HCT116 (cell line): ENCODE measurements around the gene AGBL1. TPM values are rescaled to one million over a fixed set of nuclear protein-coding genes. Genes with fewer than 3 reads are reported as not detected.

Experiments used
- ATAC-seq: fragments of 200-7000 bp; cut with Tn5 transposase; 2 replicates; pipeline ENCODE4 v1.9.1; 2020; ENCODE audit warnings: mild to moderate bottlenecking, moderate library complexity
- BruUV-seq: library from RNA; stranded (reverse); fragments of 400-500 nt; replicated peaks from 2 replicates; lab custom pipeline; 2021; lab: Mats Ljungman, UMichigan
- CTCF ChIA-PET: fragments of 300-600 bp; sonication (Branson Sonifier 250); formaldehyde crosslinking; loops from one replicate; lab custom pipeline; 2021; ENCODE audit warnings: antibody characterized with exemption; lab: Charles Lee
- POLR2A ChIA-PET: fragments of 300-600, 350-600 bp; sonication (Branson Sonifier 250); formaldehyde crosslinking; loops from one replicate; lab custom pipeline; 2021; ENCODE audit warnings: antibody characterized with exemption; lab: Charles Lee
- RAD21 ChIA-PET, 2 experiments: fragments of 300-600 bp; sonication (Branson Sonifier 250); formaldehyde crosslinking; loops; one replicate each; lab custom pipeline; 2023; ENCODE audit warnings: low total read pairs in 2 of 2; ENCODE audit not compliant: uncharacterized antibody in 2 of 2, unreplicated experiment in 2 of 2, low non-redundant PET in 1 of 2; lab: Charles Lee
- DNase-seq: peaks from one replicate; pipeline ENCODE4 v3.0.0-alpha.2; 2010; ENCODE audit warnings: low read depth, low spot score
- H2AFZ ChIP-seq: fragments of 200-600 bp; shearing (Covaris generic), sonication (generic); 2 replicates; pipeline ENCODE4 v1.6.1; 2017; ENCODE audit warnings: low read depth, mixed run types, mixed read lengths, antibody characterized with exemption, low read length; ENCODE audit not compliant: poor library complexity, severe bottlenecking
- H3K27ac ChIP-seq: 2 replicates; pipeline ENCODE4 v1.5.1; 2012; ENCODE audit warnings: low read depth, low read length
- H3K27me3 ChIP-seq: fragments of 200-600 bp; sonication (generic); 2 replicates; pipeline ENCODE4 v1.6.1; 2016; ENCODE audit warnings: mixed run types, low read length, mixed read lengths; ENCODE audit not compliant: insufficient read depth
- H3K36me3 ChIP-seq, 2 experiments: fragments of 200-500 bp in 1 of 2; fragments of 200-600 bp in 1 of 2; sonication (Bioruptor generic) in 1 of 2; sonication (generic) in 1 of 2; 2 replicates each; pipeline versions ENCODE4 v1.5.1 to v1.6.1; 2014 to 2016; ENCODE audit warnings: low read length in 2 of 2, inconsistent platforms in 1 of 2, mixed read lengths in 1 of 2, mixed run types in 1 of 2; ENCODE audit not compliant: insufficient read depth in 2 of 2, control insufficient read depth in 1 of 2
- H3K4me1 ChIP-seq, 2 experiments: fragments of 200-600 bp in 1 of 2; sonication (generic) in 1 of 2; 2 replicates each; pipeline versions ENCODE4 v1.5.1 to v1.6.1; 2012 to 2017; ENCODE audit warnings: low read length in 2 of 2, inconsistent platforms in 1 of 2, mild to moderate bottlenecking in 1 of 2, mixed read lengths in 1 of 2, mixed run types in 1 of 2, moderate library complexity in 1 of 2; ENCODE audit not compliant: insufficient read depth in 2 of 2, control insufficient read depth in 1 of 2
- H3K4me2 ChIP-seq: fragments of 200-600 bp; sonication (generic); 2 replicates; pipeline ENCODE4 v1.6.1; 2017; ENCODE audit warnings: mixed run types, low read length, mixed read lengths
- H3K4me3 ChIP-seq, 2 experiments: fragments of 200-600 bp in 1 of 2; sonication (generic) in 1 of 2; replicated peaks in 1 of 2; 2 replicates each; pipeline ENCODE4 v1.5.1; 2011 to 2016; ENCODE audit warnings: low read length in 2 of 2, control low read depth in 1 of 2, low read depth in 1 of 2, mild to moderate bottlenecking in 1 of 2, mixed read lengths in 1 of 2, mixed run types in 1 of 2
- H3K79me2 ChIP-seq: fragments of 200-600 bp; sonication (generic); 2 replicates; pipeline ENCODE4 v1.6.1; 2017; ENCODE audit warnings: mild to moderate bottlenecking, mixed run types, low read length, moderate library complexity, mixed read lengths; ENCODE audit not compliant: insufficient read depth
- H3K9ac ChIP-seq: fragments of 200-600 bp; sonication (generic); 2 replicates; pipeline ENCODE4 v1.6.1; 2016; ENCODE audit warnings: low read length, mixed read lengths
- H3K9me2 ChIP-seq: fragments of 200-600 bp; sonication (generic), shearing (Covaris generic); 2 replicates; pipeline ENCODE4 v1.6.1; 2017; ENCODE audit warnings: mixed run types, mild to moderate bottlenecking, moderate library complexity; ENCODE audit not compliant: insufficient read depth
- H3K9me3 ChIP-seq, 2 experiments: fragments of 200-500 bp in 1 of 2; fragments of 200-600 bp in 1 of 2; sonication (Bioruptor generic) in 1 of 2; sonication (generic) in 1 of 2; 2 replicates each; pipeline ENCODE4 v1.6.1; 2014 to 2017; ENCODE audit warnings: low read length in 2 of 2, mixed read lengths in 2 of 2, inconsistent platforms in 1 of 2, low read depth in 1 of 2, mild to moderate bottlenecking in 1 of 2, mixed run types in 1 of 2, moderate library complexity in 1 of 2; ENCODE audit not compliant: control insufficient read depth in 1 of 2, insufficient read depth in 1 of 2
- H4K20me1 ChIP-seq: fragments of 200-600 bp; sonication (generic), shearing (Covaris generic); 2 replicates; pipeline ENCODE4 v1.6.1; 2017; ENCODE audit warnings: mixed run types, mild to moderate bottlenecking, moderate library complexity; ENCODE audit not compliant: insufficient read depth
- CBX3 ChIP-seq: IDR thresholded peaks from 2 replicates; pipeline ENCODE4 v1.6.1; 2012; ENCODE audit warnings: low read depth
- ELF1 ChIP-seq: IDR thresholded peaks from 2 replicates; pipeline ENCODE4 v1.6.1; 2012; ENCODE audit warnings: low read depth, borderline replicate concordance
- JUND ChIP-seq: IDR thresholded peaks from 2 replicates; pipeline ENCODE4 v1.6.1; 2012
- POLR2A ChIP-seq: IDR thresholded peaks from 2 replicates; pipeline ENCODE4 v1.7.0; 2011; ENCODE audit warnings: borderline replicate concordance; ENCODE audit not compliant: insufficient read depth, insufficient read length; ENCODE audit errors: extremely low read depth
- SIN3A ChIP-seq: IDR thresholded peaks from 2 replicates; pipeline ENCODE4 v1.6.1; 2012; ENCODE audit warnings: low read depth
- YY1 ChIP-seq: IDR thresholded peaks from 2 replicates; pipeline ENCODE4 v1.6.1; 2011; ENCODE audit warnings: low read length, low read depth, moderate library complexity, mild to moderate bottlenecking; ENCODE audit not compliant: insufficient replicate concordance; ENCODE audit errors: extremely low read depth
- ZFX ChIP-seq: fragments of 450-650 bp; IDR thresholded peaks from 2 replicates; pipeline ENCODE4 v1.6.1; 2017
- ZNF274 ChIP-seq: fragments of 200-500 bp; sonication (Bioruptor generic); IDR thresholded peaks from 2 replicates; pipeline ENCODE4 v1.6.1; 2014; ENCODE audit warnings: mild to moderate bottlenecking, low read depth, low read length, inconsistent platforms
- intact Hi-C: fragments of 100-400 bp; cut with micrococcal nuclease; formaldehyde crosslinking; loops from 2 replicates; pipeline ENCODE4 v1.10.0; 2022
- total RNA-seq: library from RNA; stranded (reverse); gene quantifications from one replicate; pipeline ENCODE4 v1.2.1, GENCODE V29; 2021; ENCODE audit not compliant: unreplicated experiment
- TF ChIP-seq, protein P1 (sequence below): IDR thresholded peaks from 2 replicates; pipeline ENCODE4 v1.6.1; 2011; ENCODE audit warnings: mild to moderate bottlenecking, low read length, moderate library complexity; ENCODE audit not compliant: insufficient replicate concordance; ENCODE audit errors: extremely low read depth
- TF ChIP-seq, protein P2 (sequence below): IDR thresholded peaks from 2 replicates; pipeline ENCODE4 v1.6.1; 2012
- TF ChIP-seq, protein P3 (sequence below): IDR thresholded peaks from 2 replicates; pipeline ENCODE4 v1.6.1; 2012; ENCODE audit warnings: low read depth
- TF ChIP-seq, protein P4 (sequence below): IDR thresholded peaks from 2 replicates; pipeline ENCODE4 v1.6.1; 2012

The AGBL1 gene
- total RNA-seq, 1 experiment from 2014 or later, result not detected

DNA sequence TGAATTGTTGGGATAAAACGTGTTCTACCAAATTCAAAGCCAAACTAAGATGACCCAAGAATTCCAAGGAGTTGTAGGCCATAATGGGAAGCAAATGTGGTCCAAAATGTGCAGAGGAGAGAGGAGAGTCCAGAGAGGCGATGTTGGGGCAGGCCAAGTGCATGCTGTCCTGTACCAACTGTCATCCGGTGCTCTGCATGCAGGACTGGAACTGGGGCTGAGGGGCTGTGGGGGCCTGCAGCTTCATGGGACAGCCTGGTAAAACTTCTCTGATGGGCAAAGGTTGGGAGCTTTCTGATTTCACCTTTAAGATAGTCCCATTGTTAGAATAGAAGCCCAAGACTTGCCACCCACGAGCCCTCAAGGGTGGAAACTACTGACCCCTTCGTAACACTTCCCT is 831.4 kb downstream of the AGBL1 start:
- Histone ChIP-seq H3K4me2 (no peak overlapping the region), H4K20me1 (no peaks in the 10 kb centered on the region), H3K9me2 (no peaks in the 10 kb centered on the region), H3K4me3 (no peak overlapping the region), H3K36me3 (no peaks in the 10 kb centered on the region), H3K27ac (no peak overlapping the region), H2AFZ (no peak overlapping the region), H3K79me2 (no peaks in the 10 kb centered on the region), H3K4me1 (no peaks in the 10 kb centered on the region), H3K9ac (no peak overlapping the region), H3K9me3 (peaks cover 13 to 25% of the 10 kb centered on the region in 2 experiments; a peak in 2 of 4 replicates), H3K27me3 (no peaks in the 10 kb centered on the region)
- TF ChIP-seq, protein P1, sequence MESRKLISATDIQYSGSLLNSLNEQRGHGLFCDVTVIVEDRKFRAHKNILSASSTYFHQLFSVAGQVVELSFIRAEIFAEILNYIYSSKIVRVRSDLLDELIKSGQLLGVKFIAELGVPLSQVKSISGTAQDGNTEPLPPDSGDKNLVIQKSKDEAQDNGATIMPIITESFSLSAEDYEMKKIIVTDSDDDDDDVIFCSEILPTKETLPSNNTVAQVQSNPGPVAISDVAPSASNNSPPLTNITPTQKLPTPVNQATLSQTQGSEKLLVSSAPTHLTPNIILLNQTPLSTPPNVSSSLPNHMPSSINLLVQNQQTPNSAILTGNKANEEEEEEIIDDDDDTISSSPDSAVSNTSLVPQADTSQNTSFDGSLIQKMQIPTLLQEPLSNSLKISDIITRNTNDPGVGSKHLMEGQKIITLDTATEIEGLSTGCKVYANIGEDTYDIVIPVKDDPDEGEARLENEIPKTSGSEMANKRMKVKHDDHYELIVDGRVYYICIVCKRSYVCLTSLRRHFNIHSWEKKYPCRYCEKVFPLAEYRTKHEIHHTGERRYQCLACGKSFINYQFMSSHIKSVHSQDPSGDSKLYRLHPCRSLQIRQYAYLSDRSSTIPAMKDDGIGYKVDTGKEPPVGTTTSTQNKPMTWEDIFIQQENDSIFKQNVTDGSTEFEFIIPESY, result no peak
- no peak for TF ChIP-seq YY1
- TF ChIP-seq JUND, result no peak
- TF ChIP-seq ZFX, result no peak
- TF ChIP-seq, protein P2, sequence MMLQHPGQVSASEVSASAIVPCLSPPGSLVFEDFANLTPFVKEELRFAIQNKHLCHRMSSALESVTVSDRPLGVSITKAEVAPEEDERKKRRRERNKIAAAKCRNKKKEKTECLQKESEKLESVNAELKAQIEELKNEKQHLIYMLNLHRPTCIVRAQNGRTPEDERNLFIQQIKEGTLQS, result no peak
- TF ChIP-seq CBX3, result no peak
- no peak for TF ChIP-seq ZNF274
- TF ChIP-seq POLR2A, result no peak
- intact Hi-C loops, result no loop called here
- ChIA-PET RAD21 (no interaction called here), POLR2A (no interaction called here), CTCF (no interaction called here)
- DNase-seq (no peak), ATAC-seq (no peak)
- BruUV-seq, result no TSS peak

DNA sequence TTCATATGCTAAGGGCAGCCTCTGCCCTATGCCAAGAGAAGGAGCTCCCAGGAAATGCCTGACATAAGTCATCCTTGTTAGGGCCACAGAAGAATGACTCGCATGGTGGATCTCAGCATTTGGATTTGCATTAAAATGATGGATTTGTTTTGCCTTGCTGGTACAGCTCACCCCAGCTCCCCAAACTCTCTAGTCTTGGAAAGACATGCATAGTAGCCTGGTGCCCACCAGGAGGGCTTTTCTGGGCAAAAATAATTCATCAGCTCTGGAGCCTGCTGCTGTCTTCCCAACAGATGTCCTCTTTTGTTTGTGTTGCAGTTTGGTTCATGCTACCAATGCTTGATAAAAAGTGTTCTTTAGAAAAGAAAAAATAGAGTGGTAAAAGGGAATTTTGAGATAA is 833.0 kb downstream of the AGBL1 start:
- H3K9me2 ChIP-seq, result no peaks in the 10 kb centered on the region
- H3K4me1 ChIP-seq, result no peaks in the 10 kb centered on the region
- no peak overlapping the region for H3K4me3 ChIP-seq
- H4K20me1 ChIP-seq, result no peaks in the 10 kb centered on the region
- RAD21 ChIA-PET, result no interaction called here
- no peaks in the 10 kb centered on the region for H3K27me3 ChIP-seq
- no peaks in the 10 kb centered on the region for H3K79me2 ChIP-seq
- H3K9me3 ChIP-seq, result peaks cover 17 to 33% of the 10 kb centered on the region in 2 experiments; a peak in 2 of 4 replicates
- DNase-seq, result no peak
- POLR2A ChIA-PET, result no interaction called here
- H2AFZ ChIP-seq, result no peak overlapping the region
- no peak overlapping the region for H3K9ac ChIP-seq
- intact Hi-C loops, result no loop called here
- no peak for ATAC-seq
- no peak overlapping the region for H3K4me2 ChIP-seq
- BruUV-seq, result no TSS peak
- H3K27ac ChIP-seq, result no peak overlapping the region
- H3K36me3 ChIP-seq, result no peaks in the 10 kb centered on the region
- CTCF ChIA-PET, result no interaction called here
- TF ChIP-seq SIN3A, result no peak
- TF ChIP-seq, protein P3, sequence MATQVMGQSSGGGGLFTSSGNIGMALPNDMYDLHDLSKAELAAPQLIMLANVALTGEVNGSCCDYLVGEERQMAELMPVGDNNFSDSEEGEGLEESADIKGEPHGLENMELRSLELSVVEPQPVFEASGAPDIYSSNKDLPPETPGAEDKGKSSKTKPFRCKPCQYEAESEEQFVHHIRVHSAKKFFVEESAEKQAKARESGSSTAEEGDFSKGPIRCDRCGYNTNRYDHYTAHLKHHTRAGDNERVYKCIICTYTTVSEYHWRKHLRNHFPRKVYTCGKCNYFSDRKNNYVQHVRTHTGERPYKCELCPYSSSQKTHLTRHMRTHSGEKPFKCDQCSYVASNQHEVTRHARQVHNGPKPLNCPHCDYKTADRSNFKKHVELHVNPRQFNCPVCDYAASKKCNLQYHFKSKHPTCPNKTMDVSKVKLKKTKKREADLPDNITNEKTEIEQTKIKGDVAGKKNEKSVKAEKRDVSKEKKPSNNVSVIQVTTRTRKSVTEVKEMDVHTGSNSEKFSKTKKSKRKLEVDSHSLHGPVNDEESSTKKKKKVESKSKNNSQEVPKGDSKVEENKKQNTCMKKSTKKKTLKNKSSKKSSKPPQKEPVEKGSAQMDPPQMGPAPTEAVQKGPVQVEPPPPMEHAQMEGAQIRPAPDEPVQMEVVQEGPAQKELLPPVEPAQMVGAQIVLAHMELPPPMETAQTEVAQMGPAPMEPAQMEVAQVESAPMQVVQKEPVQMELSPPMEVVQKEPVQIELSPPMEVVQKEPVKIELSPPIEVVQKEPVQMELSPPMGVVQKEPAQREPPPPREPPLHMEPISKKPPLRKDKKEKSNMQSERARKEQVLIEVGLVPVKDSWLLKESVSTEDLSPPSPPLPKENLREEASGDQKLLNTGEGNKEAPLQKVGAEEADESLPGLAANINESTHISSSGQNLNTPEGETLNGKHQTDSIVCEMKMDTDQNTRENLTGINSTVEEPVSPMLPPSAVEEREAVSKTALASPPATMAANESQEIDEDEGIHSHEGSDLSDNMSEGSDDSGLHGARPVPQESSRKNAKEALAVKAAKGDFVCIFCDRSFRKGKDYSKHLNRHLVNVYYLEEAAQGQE, result no peak
- no peak for TF ChIP-seq ELF1
- TF ChIP-seq, protein P2, result no peak
- TF ChIP-seq, protein P1, result no peak
- TF ChIP-seq, protein P4, sequence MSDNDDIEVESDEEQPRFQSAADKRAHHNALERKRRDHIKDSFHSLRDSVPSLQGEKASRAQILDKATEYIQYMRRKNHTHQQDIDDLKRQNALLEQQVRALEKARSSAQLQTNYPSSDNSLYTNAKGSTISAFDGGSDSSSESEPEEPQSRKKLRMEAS, result no peak
